Neural cell (in vitro differentiated cells): ENCODE results near the gene POU3F1. TPM values are rescaled to one million over a fixed set of nuclear protein-coding genes. Genes with fewer than 3 reads are reported as not detected.

Source experiments
- H2AFZ ChIP-seq: fragments of 200-600, 300-800 bp; sonication (generic), shearing (Covaris generic); 2 replicates; pipeline ENCODE4 v1.6.0; 2014; ENCODE audit warnings: low read depth, mild to moderate bottlenecking, antibody characterized with exemption, low read length, moderate library complexity
- H3F3A ChIP-seq: fragments of 200-600 bp; shearing (Covaris generic); 2 replicates; pipeline ENCODE4 v1.6.1; 2016; ENCODE audit warnings: mild to moderate bottlenecking, moderate library complexity, mixed read lengths, antibody characterized with exemption, low read length; ENCODE audit not compliant: insufficient read depth, poor library complexity, severe bottlenecking
- H3K27ac ChIP-seq: fragments of 200-600, 300-800 bp; sonication (generic), shearing (Covaris generic); 2 replicates; pipeline ENCODE4 v1.5.1; 2014; ENCODE audit warnings: mild to moderate bottlenecking, low read length, moderate library complexity
- H3K27me3 ChIP-seq: fragments of 300-800, 200-600 bp; sonication (generic), shearing (Covaris generic); 2 replicates; pipeline ENCODE4 v1.6.0; 2014; ENCODE audit warnings: mild to moderate bottlenecking, low read depth, low read length, moderate library complexity; ENCODE audit not compliant: insufficient read depth
- H3K36me3 ChIP-seq: fragments of 300-800, 200-600 bp; sonication (generic), shearing (Covaris generic); 2 replicates; pipeline ENCODE4 v1.5.1; 2014; ENCODE audit warnings: mild to moderate bottlenecking, antibody characterized with exemption, low read length, moderate library complexity; ENCODE audit not compliant: insufficient read depth
- H3K4me2 ChIP-seq: fragments of 300-800, 200-600 bp; sonication (generic), shearing (Covaris generic); 2 replicates; pipeline ENCODE4 v1.6.0; 2014; ENCODE audit warnings: mild to moderate bottlenecking, low read length
- H3K4me3 ChIP-seq: fragments of 300-800, 200-600 bp; sonication (generic), shearing (Covaris generic); 2 replicates; pipeline ENCODE4 v1.5.1; 2014; ENCODE audit warnings: mild to moderate bottlenecking, low read length, moderate library complexity
- H3K79me2 ChIP-seq: fragments of 200-600 bp; shearing (Covaris generic); replicated peaks from 2 replicates; pipeline ENCODE4 v1.6.0; 2014; ENCODE audit warnings: mild to moderate bottlenecking, low read length, moderate library complexity; ENCODE audit not compliant: insufficient read depth
- H3K9ac ChIP-seq: fragments of 300-800, 200-600 bp; sonication (generic), shearing (Covaris generic); 2 replicates; pipeline ENCODE4 v1.6.1; 2016; ENCODE audit warnings: mild to moderate bottlenecking, low read length, mixed read lengths
- H3K9me2 ChIP-seq: fragments of 200-600 bp; shearing (Covaris generic); 2 replicates; pipeline ENCODE4 v1.6.1; 2016; ENCODE audit warnings: mild to moderate bottlenecking, low read length, mixed read lengths; ENCODE audit not compliant: insufficient read depth
- H3K9me3 ChIP-seq: fragments of 200-600, 300-800 bp; sonication (generic), shearing (Covaris generic); 2 replicates; pipeline ENCODE4 v1.6.1; 2016; ENCODE audit warnings: mild to moderate bottlenecking, mixed run types, low read length, moderate library complexity, mixed read lengths
- H4K20me1 ChIP-seq: fragments of 200-600 bp; shearing (Covaris generic); 2 replicates; pipeline ENCODE4 v1.6.1; 2016; ENCODE audit warnings: mild to moderate bottlenecking, mixed run types; ENCODE audit not compliant: insufficient read depth
- CTCF ChIP-seq: fragments of 450-650 bp; IDR thresholded peaks from 2 replicates; pipeline ENCODE4 v1.5.1; 2014; ENCODE audit warnings: antibody characterized with exemption, mild to moderate bottlenecking, moderate library complexity; ENCODE audit not compliant: poor library complexity, severe bottlenecking
- EP300 ChIP-seq: fragments of 450-650 bp; conservative IDR thresholded peaks from 2 replicates; pipeline ENCODE4 v1.6.1; 2014; ENCODE audit warnings: antibody characterized with exemption, mild to moderate bottlenecking, moderate library complexity; ENCODE audit not compliant: poor library complexity, severe bottlenecking
- EZH2 ChIP-seq: fragments of 200-600, 300-800 bp; shearing (Covaris generic), sonication (generic); IDR thresholded peaks from 2 replicates; pipeline ENCODE4 v1.6.1; 2014; ENCODE audit warnings: antibody characterized with exemption, low read length, borderline replicate concordance, mild to moderate bottlenecking; ENCODE audit not compliant: insufficient read depth, poor library complexity, severe bottlenecking
- MXI1 ChIP-seq: fragments of 450-650 bp; conservative IDR thresholded peaks from 2 replicates; pipeline ENCODE4 v1.6.1; 2014; ENCODE audit warnings: antibody characterized with exemption, mild to moderate bottlenecking; ENCODE audit not compliant: poor library complexity, severe bottlenecking
- POLR2AphosphoS5 ChIP-seq: IDR thresholded peaks from 2 replicates; pipeline ENCODE4 v1.6.1; 2012
- RAD21 ChIP-seq: fragments of 450-650 bp; conservative IDR thresholded peaks from 2 replicates; pipeline ENCODE4 v1.6.1; 2014; ENCODE audit warnings: antibody characterized with exemption, mild to moderate bottlenecking, moderate library complexity
- REST ChIP-seq: IDR thresholded peaks from 2 replicates; pipeline ENCODE4 v1.6.1; 2012; ENCODE audit warnings: borderline replicate concordance
- SMC3 ChIP-seq: fragments of 450-650 bp; conservative IDR thresholded peaks from 2 replicates; pipeline ENCODE4 v1.6.1; 2014; ENCODE audit warnings: antibody characterized with exemption, mild to moderate bottlenecking, moderate library complexity; ENCODE audit not compliant: poor library complexity
- TAF1 ChIP-seq: IDR thresholded peaks from 2 replicates; pipeline ENCODE4 v1.6.1; 2012; ENCODE audit warnings: low read depth
- polyA plus RNA-seq: library from polyadenylated mRNA; depleted of rRNA; stranded (reverse); fragments of >200 nt; gene quantifications from 2 replicates; pipeline ENCODE4 v1.2.3, GENCODE V29; 2014

Gene POU3F1
- polyA plus RNA-seq, 1 donor from 2014 or later = 3.1 TPM

- no peak overlapping the region for H3K4me2 ChIP-seq
- H3K9ac ChIP-seq = no peak overlapping the region
- H3K27ac ChIP-seq = no peak overlapping the region
- H3K27me3 ChIP-seq = no peaks in the 10 kb centered on the region
- H3F3A ChIP-seq = no peaks in the 10 kb centered on the region
- H3K9me3 ChIP-seq = no peaks in the 10 kb centered on the region
- no peaks in the 10 kb centered on the region for H3K9me2 ChIP-seq
- no peak for TF ChIP-seq MXI1
- TF ChIP-seq SMC3 = no peak
- no peak for TF ChIP-seq POLR2AphosphoS5
- TF ChIP-seq EP300 = no peak
- no peak for TF ChIP-seq CTCF
- no peak for TF ChIP-seq REST
- no peak for TF ChIP-seq TAF1
- no peak for TF ChIP-seq RAD21
- TF ChIP-seq EZH2 = no peak
- H2AFZ ChIP-seq = no peak overlapping the region
- no peak overlapping the region for H3K4me3 ChIP-seq
- peaks cover 6% of the 10 kb centered on the region for H3K79me2 ChIP-seq
- peaks cover 13% of the 10 kb centered on the region for H3K36me3 ChIP-seq
- H4K20me1 ChIP-seq = no peaks in the 10 kb centered on the region
Measured at GRCh38 chr1:38021969-38022368, 24.6 kb downstream of the POU3F1 start.

GRCh38 chr1:38020396-38020795, 26.2 kb downstream of the POU3F1 start:
- Histone ChIP-seq H3K9ac (no peak overlapping the region), H3K9me2 (no peaks in the 10 kb centered on the region), H3K4me3 (no peak overlapping the region), H3K4me2 (no peak overlapping the region), H3K27ac (no peak overlapping the region), H4K20me1 (no peaks in the 10 kb centered on the region), H3K27me3 (no peaks in the 10 kb centered on the region), H3F3A (no peaks in the 10 kb centered on the region), H3K79me2 (peaks cover 7% of the 10 kb centered on the region), H3K9me3 (no peaks in the 10 kb centered on the region), H2AFZ (no peak overlapping the region), H3K36me3 (peaks cover 10% of the 10 kb centered on the region)
- TF ChIP-seq REST (no peak), SMC3 (no peak), RAD21 (no peak), TAF1 (no peak), EP300 (no peak), POLR2AphosphoS5 (no peak), EZH2 (no peak), MXI1 (no peak), CTCF (no peak)
